Measurements from ENCODE around the gene HORMAD1. TPM values are rescaled to one million over a fixed set of nuclear protein-coding genes. Genes with fewer than 3 reads are reported as not detected.

HORMAD1 gene
- total and polyA plus RNA-seq, 2 donors (not counting 1 experiment from before 2014, with no cell fraction given), result 0.94 to 2.1 TPM

DNA sequence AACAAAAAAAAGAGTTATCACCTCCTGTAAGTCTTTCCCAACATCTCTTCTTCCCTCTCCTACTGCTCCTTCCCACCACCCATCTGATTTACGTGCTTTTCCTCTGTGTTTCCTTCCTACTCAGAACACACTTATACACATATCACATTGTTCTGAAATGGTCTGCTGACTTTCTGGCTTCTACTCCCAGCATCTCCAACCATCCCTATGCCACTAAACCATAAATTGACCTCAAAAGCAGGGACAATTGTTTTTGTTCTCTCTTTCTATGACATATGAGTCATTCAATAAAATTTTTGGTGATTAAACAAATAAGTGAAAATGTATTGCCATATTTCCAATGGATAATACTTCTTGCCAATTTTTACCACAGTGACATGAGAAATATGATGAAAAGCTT is 31.9 kb downstream of the HORMAD1 start:
- no peaks in the 10 kb centered on the region for H3K9me3 Mint-ChIP-seq (ENCODE audit: insufficient read depth)
- CTCF ChIA-PET, result interaction anchor here (0.7 kb wide), 1 partner anchor 133 kb away, joined by 3 read pairs; no protein-coding TSS in a partner anchor
- H3K4me1 Mint-ChIP-seq, result peaks cover 12% of the 10 kb centered on the region
- no peaks in the 10 kb centered on the region for H3K27me3 ChIP-seq (replicated peaks in 1 of 4; ENCODE audit: control extremely low read depth in 1 of 4, control insufficient read depth in 3 of 4, insufficient read depth in 4 of 4, low read length in 3 of 4)
- peaks cover 9 to 18% of the 10 kb centered on the region in 2 experiments for H3K36me3 ChIP-seq (replicated peaks in 1 of 2; ENCODE audit: control extremely low read depth in 1 of 2, control insufficient read depth in 1 of 2, extremely low read depth in 1 of 2, insufficient read depth in 2 of 2, low read length in 1 of 2)
- WGBS (ENCODE audit: insufficient coverage), result 95% methylated on average over 1 of the region's 1 CpG
- no peak overlapping the region for H3K4me3 Mint-ChIP-seq
- DNase-seq, result no peak
- no peaks in the 10 kb centered on the region for H3K79me2 ChIP-seq (ENCODE audit: control insufficient read depth, insufficient read depth, low read length)
- no peak overlapping the region for H2AFZ ChIP-seq (ENCODE audit: insufficient read depth, low read depth, low read length, poor library complexity, severe bottlenecking)
- no peaks in the 10 kb centered on the region for H3K27me3 Mint-ChIP-seq
- no peak for ATAC-seq (ENCODE audit: low read depth)
- peak overlapping the region; percentile 0 for H3K27ac Mint-ChIP-seq
- H3K4me1 ChIP-seq (ENCODE audit: control insufficient read depth in 2 of 2, insufficient read depth in 2 of 2, low read length in 2 of 2), result peaks cover 8 to 9% of the 10 kb centered on the region in 2 donors
- no peak overlapping the region for H3K4me3 ChIP-seq (ENCODE audit: control extremely low read depth in 1 of 5, extremely low read depth in 1 of 5, insufficient read depth in 1 of 5, low read depth in 2 of 5, low read length in 4 of 5)
- H3K27ac ChIP-seq (ENCODE audit: low read length in 2 of 2), result no peak overlapping the region
- POLR2A ChIA-PET, result no interaction called here
- H3K9ac ChIP-seq (ENCODE audit: low read length), result no peak overlapping the region
- TF ChIP-seq EZH2 (IDR thresholded peaks at IDR 0.05; ENCODE audit: borderline replicate concordance, insufficient read depth, low read depth, low read length, poor library complexity, severe bottlenecking), result no peak
- TF ChIP-seq, protein P1, sequence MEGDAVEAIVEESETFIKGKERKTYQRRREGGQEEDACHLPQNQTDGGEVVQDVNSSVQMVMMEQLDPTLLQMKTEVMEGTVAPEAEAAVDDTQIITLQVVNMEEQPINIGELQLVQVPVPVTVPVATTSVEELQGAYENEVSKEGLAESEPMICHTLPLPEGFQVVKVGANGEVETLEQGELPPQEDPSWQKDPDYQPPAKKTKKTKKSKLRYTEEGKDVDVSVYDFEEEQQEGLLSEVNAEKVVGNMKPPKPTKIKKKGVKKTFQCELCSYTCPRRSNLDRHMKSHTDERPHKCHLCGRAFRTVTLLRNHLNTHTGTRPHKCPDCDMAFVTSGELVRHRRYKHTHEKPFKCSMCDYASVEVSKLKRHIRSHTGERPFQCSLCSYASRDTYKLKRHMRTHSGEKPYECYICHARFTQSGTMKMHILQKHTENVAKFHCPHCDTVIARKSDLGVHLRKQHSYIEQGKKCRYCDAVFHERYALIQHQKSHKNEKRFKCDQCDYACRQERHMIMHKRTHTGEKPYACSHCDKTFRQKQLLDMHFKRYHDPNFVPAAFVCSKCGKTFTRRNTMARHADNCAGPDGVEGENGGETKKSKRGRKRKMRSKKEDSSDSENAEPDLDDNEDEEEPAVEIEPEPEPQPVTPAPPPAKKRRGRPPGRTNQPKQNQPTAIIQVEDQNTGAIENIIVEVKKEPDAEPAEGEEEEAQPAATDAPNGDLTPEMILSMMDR (IDR thresholded peaks at IDR 0.05), result no peak
- no peaks in the 10 kb centered on the region for H4K20me1 ChIP-seq (ENCODE audit: control insufficient read depth, insufficient read depth, low read length, poor library complexity, severe bottlenecking)
- intact Hi-C loops (cut with micrococcal nuclease), result no loop called here
- H3K4me2 ChIP-seq (replicated peaks; ENCODE audit: low read depth, low read length, poor library complexity, severe bottlenecking), result no peak overlapping the region
- no peaks in the 10 kb centered on the region for H3K9me3 ChIP-seq (ENCODE audit: control extremely low read depth in 1 of 3, control insufficient read depth in 2 of 3, insufficient read depth in 1 of 3, low read length in 2 of 3)

DNA sequence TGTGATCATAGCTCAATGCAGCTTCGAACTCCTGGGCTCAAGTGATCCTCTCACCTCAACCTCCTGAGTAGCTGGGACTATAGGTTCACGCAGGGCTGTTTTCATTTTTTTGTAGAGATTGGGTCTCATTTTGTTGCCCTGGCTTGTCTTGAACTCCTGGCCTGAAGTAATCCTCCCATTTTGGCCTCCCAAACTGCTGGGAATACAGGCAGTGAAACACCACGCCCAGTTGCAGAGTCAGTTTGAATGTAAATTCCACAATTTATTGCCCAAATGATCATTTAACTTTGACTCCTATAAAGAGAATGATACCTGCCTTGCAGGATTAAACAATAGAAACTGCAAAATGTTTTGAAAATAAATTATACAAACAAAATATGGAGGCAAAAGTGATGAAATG is 34.4 kb downstream of the HORMAD1 start:
- H3K27me3 ChIP-seq (replicated peaks in 1 of 4; ENCODE audit: control extremely low read depth in 1 of 4, control insufficient read depth in 3 of 4, insufficient read depth in 4 of 4, low read length in 3 of 4), result no peaks in the 10 kb centered on the region
- peaks cover 8% of the 10 kb centered on the region for H3K79me2 ChIP-seq (ENCODE audit: control insufficient read depth, insufficient read depth, low read length)
- H3K9me3 ChIP-seq (ENCODE audit: control extremely low read depth in 1 of 3, control insufficient read depth in 2 of 3, insufficient read depth in 1 of 3, low read length in 2 of 3), result no peaks in the 10 kb centered on the region
- Mint-ChIP-seq H3K27ac (no peak overlapping the region), H3K4me1 (peaks cover 17% of the 10 kb centered on the region), H3K4me3 (no peak overlapping the region), H3K27me3 (no peaks in the 10 kb centered on the region), H3K9me3 (ENCODE audit: insufficient read depth) (no peaks in the 10 kb centered on the region)
- ChIA-PET POLR2A (no interaction called here), CTCF (interaction anchor here (0.7 to 1.8 kb wide), 2 partner anchors 11 to 1223 kb away, joined by 3 to 6 read pairs; partner anchors contain the start of gene GOLPH3L)
- WGBS (ENCODE audit: insufficient coverage), result 92% methylated on average over 2 of the region's 3 CpGs
- H2AFZ ChIP-seq (ENCODE audit: insufficient read depth, low read depth, low read length, poor library complexity, severe bottlenecking), result no peak overlapping the region
- peaks cover 7 to 9% of the 10 kb centered on the region in 2 experiments for H3K36me3 ChIP-seq (replicated peaks in 1 of 2; ENCODE audit: control extremely low read depth in 1 of 2, control insufficient read depth in 1 of 2, extremely low read depth in 1 of 2, insufficient read depth in 2 of 2, low read length in 1 of 2)
- no peak overlapping the region for H3K4me3 ChIP-seq (ENCODE audit: control extremely low read depth in 1 of 5, extremely low read depth in 1 of 5, insufficient read depth in 1 of 5, low read depth in 2 of 5, low read length in 4 of 5)
- H4K20me1 ChIP-seq (ENCODE audit: control insufficient read depth, insufficient read depth, low read length, poor library complexity, severe bottlenecking), result no peaks in the 10 kb centered on the region
- DNase-seq (no peak), ATAC-seq (ENCODE audit: low read depth) (no peak)
- TF ChIP-seq EZH2 (IDR thresholded peaks at IDR 0.05; ENCODE audit: borderline replicate concordance, insufficient read depth, low read depth, low read length, poor library complexity, severe bottlenecking), result no peak
- TF ChIP-seq, protein P1 (IDR thresholded peaks at IDR 0.05), result no peak
- no peak overlapping the region for H3K4me2 ChIP-seq (replicated peaks; ENCODE audit: low read depth, low read length, poor library complexity, severe bottlenecking)
- H3K4me1 ChIP-seq (ENCODE audit: control insufficient read depth in 2 of 2, insufficient read depth in 2 of 2, low read length in 2 of 2), result peaks cover 10 to 11% of the 10 kb centered on the region in 2 donors
- H3K9ac ChIP-seq (ENCODE audit: low read length), result no peak overlapping the region
- H3K27ac ChIP-seq (ENCODE audit: low read length in 2 of 2), result no peak overlapping the region
- intact Hi-C loops (cut with micrococcal nuclease), result no loop called here

All from B cell (primary cell).